GM12878 (cell line): ENCODE results near the gene MCMBP. TPM values are rescaled to one million over a fixed set of nuclear protein-coding genes. Genes with fewer than 3 reads are reported as not detected.

ENCODE experiments used
- ATAC-seq: fragments of 200-7000 bp; cut with Tn5 transposase; 3 replicates; pipeline ENCODE4 v1.9.1; 2020; ENCODE audit warnings: mild to moderate bottlenecking, moderate library complexity
- BruUV-seq: library from RNA; stranded (reverse); fragments of 400-500 nt; replicated peaks from 2 replicates; lab custom pipeline; 2021; lab: Mats Ljungman, UMichigan
- CTCF ChIA-PET: fragments of 300-600 bp; sonication (Branson Sonifier 250); formaldehyde crosslinking; extraction: SDS; loops from one replicate; lab custom pipeline; 2021; ENCODE audit warnings: inconsistent platforms; lab: Yijun Ruan, JAX
- POLR2A ChIA-PET: fragments of 350-600 bp; formaldehyde crosslinking; extraction: SDS; loops from one replicate; lab custom pipeline; 2021; ENCODE audit warnings: inconsistent platforms; lab: Charles Lee
- RAD21 ChIA-PET: fragments of 300-600 bp; sonication (Branson Sonifier 250); formaldehyde crosslinking; loops from one replicate; lab custom pipeline; 2023; ENCODE audit warnings: antibody characterized with exemption; ENCODE audit not compliant: unreplicated experiment; lab: Charles Lee
- SMC1A ChIA-PET: fragments of 300-600 bp; sonication (Branson Sonifier 250); formaldehyde crosslinking; loops from one replicate; lab custom pipeline; 2023; ENCODE audit not compliant: unreplicated experiment, uncharacterized antibody; lab: Charles Lee
- DNase-seq: peaks from one replicate; pipeline ENCODE4 v3.0.0-alpha.2; 2011; ENCODE audit warnings: low read depth, low spot score
- FAIRE-seq: peaks from 3 replicates; lab custom pipeline; 2011; peaks lifted over from hg19 to GRCh38; lab: Jason Lieb, UNC
- H2AFZ ChIP-seq: 2 replicates; pipeline ENCODE4 v1.6.0; 2011; ENCODE audit warnings: low read depth, low read length, control low read depth; ENCODE audit not compliant: control insufficient read depth
- H3K27ac ChIP-seq: 2 replicates; pipeline ENCODE4 v1.5.1; 2011; ENCODE audit warnings: control low read depth; ENCODE audit not compliant: control insufficient read depth, insufficient read depth
- H3K27me3 ChIP-seq, 2 experiments: replicated peaks in 1 of 2; 2 replicates each; pipeline versions ENCODE4 v1.6.0 to v1.6.1; 2011; ENCODE audit warnings: low read length in 1 of 2; ENCODE audit not compliant: control insufficient read depth in 2 of 2, insufficient read depth in 2 of 2
- H3K36me3 ChIP-seq, 2 experiments: 2 replicates each; pipeline ENCODE4 v1.5.1; 2011; ENCODE audit warnings: low read length in 1 of 2; ENCODE audit not compliant: control insufficient read depth in 2 of 2, insufficient read depth in 2 of 2
- H3K4me1 ChIP-seq: 2 replicates; pipeline ENCODE4 v1.6.1; 2011; ENCODE audit warnings: mild to moderate bottlenecking, low read length, moderate library complexity, mixed read lengths; ENCODE audit not compliant: control insufficient read depth, insufficient read depth
- H3K4me2 ChIP-seq: 2 replicates; pipeline ENCODE4 v1.6.0; 2011; ENCODE audit warnings: control low read depth; ENCODE audit not compliant: control insufficient read depth, insufficient read depth
- H3K4me3 ChIP-seq: fragments of 200-600 bp; sonication (generic); 2 replicates; pipeline ENCODE4 v1.5.1; 2016
- H3K79me2 ChIP-seq: 2 replicates; pipeline ENCODE4 v1.6.0; 2011; ENCODE audit warnings: low read length; ENCODE audit not compliant: control insufficient read depth, insufficient read depth
- H3K9ac ChIP-seq: 2 replicates; pipeline ENCODE4 v1.8.0; 2011; ENCODE audit warnings: low read length, control low read depth, mixed read lengths; ENCODE audit not compliant: control insufficient read depth, insufficient read depth
- H3K9me3 ChIP-seq: replicated peaks from 3 replicates; pipeline ENCODE4 v1.5.1; 2011; ENCODE audit warnings: mild to moderate bottlenecking, low read length; ENCODE audit not compliant: control insufficient read depth, insufficient read depth
- H4K20me1 ChIP-seq: 2 replicates; pipeline ENCODE4 v1.6.0; 2011; ENCODE audit not compliant: control insufficient read depth, insufficient read depth
- BHLHE40 ChIP-seq, 2 experiments: fragments of 450-650 bp in 1 of 2; IDR thresholded peaks; 2 replicates each; pipeline ENCODE4 v1.6.1; 2011 to 2017; ENCODE audit warnings: low read depth in 2 of 2, borderline replicate concordance in 1 of 2, improper control_type of control experiment in 1 of 2, low read length in 1 of 2, mild to moderate bottlenecking in 1 of 2
- CBX3 ChIP-seq: fragments of 200-600 bp; sonication (generic); IDR thresholded peaks from 2 replicates; pipeline ENCODE4 v1.6.1; 2016; ENCODE audit warnings: low read depth, borderline replicate concordance
- CREB1 ChIP-seq: IDR thresholded peaks from 2 replicates; pipeline ENCODE4 v1.6.1; 2012; ENCODE audit warnings: low read depth, mild to moderate bottlenecking, inconsistent platforms
- ETV6 ChIP-seq, 2 experiments: fragments of 450-650 bp in 1 of 2; IDR thresholded peaks in 1 of 2; conservative IDR thresholded peaks in 1 of 2; 2 replicates each; pipeline ENCODE4 v1.6.1; 2014; ENCODE audit warnings: antibody characterized with exemption in 1 of 2, borderline replicate concordance in 1 of 2, low read depth in 1 of 2, mild to moderate bottlenecking in 1 of 2, moderate library complexity in 1 of 2
- EZH2 ChIP-seq: IDR thresholded peaks from 2 replicates; pipeline ENCODE4 v1.6.1; 2012; ENCODE audit warnings: low read depth, mild to moderate bottlenecking, control low read depth, inconsistent platforms, low read length, borderline replicate concordance; ENCODE audit not compliant: control insufficient read depth
- IKZF2 ChIP-seq, 2 experiments: fragments of 450-650 bp; IDR thresholded peaks; 2 replicates each; pipeline ENCODE4 v1.6.1; 2017; ENCODE audit warnings: mild to moderate bottlenecking in 2 of 2, moderate library complexity in 2 of 2
- JUNB ChIP-seq: IDR thresholded peaks from 2 replicates; pipeline ENCODE4 v1.6.1; 2016; ENCODE audit warnings: antibody characterized with exemption, mild to moderate bottlenecking
- MEF2B ChIP-seq: fragments of 450-650 bp; IDR thresholded peaks from 2 replicates; pipeline ENCODE4 v1.6.1; 2018; ENCODE audit warnings: mild to moderate bottlenecking, moderate library complexity; ENCODE audit not compliant: partially characterized antibody, poor library complexity, severe bottlenecking
- POLR2AphosphoS2 ChIP-seq: IDR thresholded peaks from 2 replicates; pipeline ENCODE4 v1.6.1; 2011; ENCODE audit warnings: low read depth, mild to moderate bottlenecking, low read length, improper control_type of control experiment, moderate library complexity
- PRDM15 ChIP-seq: fragments of 450-650 bp; formaldehyde crosslinking; IDR thresholded peaks from 2 replicates; pipeline ENCODE4 v1.4.0; 2020; ENCODE audit warnings: mild to moderate bottlenecking, moderate library complexity
- REST ChIP-seq: IDR thresholded peaks from 2 replicates; pipeline ENCODE4 v1.6.1; 2012; ENCODE audit warnings: mild to moderate bottlenecking, low read depth, low read length
- TAF1 ChIP-seq: IDR thresholded peaks from 2 replicates; pipeline ENCODE4 v1.6.1; 2011; ENCODE audit warnings: mild to moderate bottlenecking, low read depth, low read length, borderline replicate concordance
- TBL1XR1 ChIP-seq: IDR thresholded peaks from 2 replicates; pipeline ENCODE4 v1.6.1; 2012; ENCODE audit warnings: low read depth, low read length, improper control_type of control experiment
- ZNF207 ChIP-seq: fragments of 450-650 bp; IDR thresholded peaks from 2 replicates; pipeline ENCODE4 v1.6.1; 2014; ENCODE audit warnings: antibody characterized with exemption, mild to moderate bottlenecking, borderline replicate concordance
- ZSCAN29 ChIP-seq: fragments of 450-650 bp; IDR thresholded peaks from 2 replicates; pipeline ENCODE4 v1.6.1; 2017; ENCODE audit warnings: mild to moderate bottlenecking, moderate library complexity
- WGBS: methylation state at CpG from one replicate; pipeline ENCODE4 v1.1.6; 2016; ENCODE audit warnings: low lambda C conversion rate; ENCODE audit not compliant: insufficient replicate concordance, insufficient coverage; ENCODE audit errors: missing lambda C conversion rate; 5-methylcytosine and 5-hydroxymethylcytosine counted together
- in situ Hi-C: fragments of 300-500 bp; cut with MboI; formaldehyde crosslinking; loops from 9 replicates; pipeline ENCODE4 v1.14.3; 2018; ENCODE audit warnings: mixed read lengths
- intact Hi-C: fragments of 100-400 bp; cut with micrococcal nuclease; formaldehyde crosslinking; loops from one replicate; pipeline ENCODE4 v1.14.2; 2022; ENCODE audit not compliant: unreplicated experiment
- polyA plus RNA-seq, 11 experiments: library from polyadenylated mRNA; depleted of rRNA in 4 of 11; unstranded in 6 of 11; stranded (reverse) in 5 of 11; fragments of >200 nt; fragmentation: Nextera tagmentation in 4 of 11; fragmentation: Illumina TruSeq in 1 of 11; extraction: Ambion mirVana in 4 of 11; extraction: Trizol in 1 of 11; gene quantifications; 1 replicate in 1 of 11; 2 replicates in 10 of 11; pipeline versions ENCODE4 v1.2.1 to v1.2.3, GENCODE V29; 2011 to 2016; ENCODE audit warnings: inconsistent platforms in 2 of 11, missing spikeins in 2 of 11, low read depth in 1 of 11
- total RNA-seq, 4 experiments: library from RNA; depleted of rRNA in 3 of 4; stranded (reverse); fragments of >200 nt in 3 of 4; fragmentation: Illumina TruSeq in 1 of 4; extraction: Trizol in 1 of 4; gene quantifications; 2 replicates each; pipeline versions ENCODE4 v1.2.1 to v1.2.3, GENCODE V29; 2013 to 2021

Gene MCMBP
- total and polyA plus RNA-seq, 10 of the 15 experiments (the other 5 are each of a cell fraction or from before 2014, with no cell fraction given) = 7.6 to 93.1 (median 75.7) TPM

- Histone ChIP-seq H3K79me2 (peaks cover 83% of the 10 kb centered on the region), H3K27ac (no peak overlapping the region), H3K4me2 (no peak overlapping the region), H3K9me3 (peaks cover 11% of the 10 kb centered on the region; the same call in 2 of the 3 replicates), H2AFZ (no peak overlapping the region), H3K4me1 (peaks cover 12% of the 10 kb centered on the region), H4K20me1 (no peaks in the 10 kb centered on the region), H3K4me3 (no peak overlapping the region), H3K9ac (no peak overlapping the region), H3K36me3 (peaks cover 0 to 7% of the 10 kb centered on the region in 2 experiments; a peak in 2 of 4 replicates), H3K27me3 (no peaks in the 10 kb centered on the region)
- intact Hi-C loops = no loop called here
- FAIRE-seq (no peak), DNase-seq (no peak), ATAC-seq (no peak)
- ChIA-PET CTCF (interaction anchor here (1.5 to 4.6 kb wide), 4 partner anchors 10 to 181 kb away, joined by 4 to 21 read pairs (median 8); no protein-coding TSS in a partner anchor), RAD21 (interaction anchor here (1.1 kb wide), 1 partner anchor 115 kb away, joined by 3 read pairs; no protein-coding TSS in a partner anchor), SMC1A (interaction anchor here (1.1 to 9.3 kb wide), 3 partner anchors 25 to 181 kb away, joined by 3 to 211 read pairs (median 14); no protein-coding TSS in a partner anchor), POLR2A (no interaction called here)
- in situ Hi-C loops = no loop called here
- BruUV-seq = no TSS peak
- 98% methylated on average over 6 of the region's 6 CpGs for WGBS
- TF ChIP-seq BHLHE40 (IDR thresholded peaks at IDR 0.05; ENCODE audit: borderline replicate concordance in 1 of 2, low read depth in 2 of 2, low read length in 1 of 2) (no peak), ZNF207 (no peak), TAF1 (no peak), MEF2B (no peak), POLR2AphosphoS2 (no peak), TBL1XR1 (no peak), IKZF2 (IDR thresholded peaks at IDR 0.05) (no peak), CREB1 (no peak), ZSCAN29 (no peak), PRDM15 (CRISPR knock-in tag) (no peak), CBX3 (no peak), EZH2 (no peak), REST (no peak), JUNB (no peak), ETV6 (conservative IDR thresholded peaks at IDR 0.05 in 1 of 2, IDR thresholded peaks at IDR 0.05 in 1 of 2; ENCODE audit: borderline replicate concordance in 1 of 2, low read depth in 1 of 2) (no peak)
Measured at GRCh38 chr10:119865699-119866240, 6.9 kb downstream of the MCMBP start.
